Left renal pelvis (tissue), 4 donors: ENCODE data around the gene RNF175. TPM values are rescaled to one million over a fixed set of nuclear protein-coding genes. Genes with fewer than 3 reads are reported as not detected.
"Not testable (repeated sequence)": the region's sequence is repeated elsewhere in the genome, so short reads cannot be mapped to it uniquely, and the experiment has no call there.

Experiments used
- DNase-seq, 4 donors: peaks; one replicate each; pipeline ENCODE4 v3.0.0-alpha.2; 2013; ENCODE audit warnings: low read depth in 4 of 4, low spot score in 3 of 4
- polyA plus RNA-seq, 4 donors: library from polyadenylated mRNA; unstranded; fragments of 120-200 nt; gene quantifications; one replicate each; pipeline ENCODE4 v1.2.1, GENCODE V29; 2013; ENCODE audit not compliant: insufficient read length in 4 of 4

The RNF175 gene
- polyA plus RNA-seq, 4 donors: 4.2 to 9.8 (median 6.2) TPM

DNA sequence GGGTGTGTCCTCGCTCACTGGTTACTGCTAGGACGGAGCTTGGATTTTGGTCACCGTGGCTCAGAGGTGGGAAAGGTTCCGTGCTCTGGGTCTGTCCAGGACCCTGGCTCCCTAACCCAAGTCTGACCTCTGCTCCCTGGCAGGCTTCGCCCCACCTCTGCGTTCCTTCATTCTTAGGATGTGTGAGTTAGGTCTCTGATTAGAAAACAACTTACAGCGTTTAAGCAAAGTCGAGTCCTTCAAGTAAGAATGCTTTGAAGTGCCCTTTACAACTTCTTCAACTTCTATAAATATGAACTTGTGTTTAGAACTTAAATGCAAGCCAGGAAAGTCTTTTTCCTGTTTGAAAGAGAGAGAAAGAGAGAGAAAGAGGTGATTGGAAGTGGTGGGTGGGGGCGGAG lies 74.9 kb downstream of the RNF175 start:
- peak in 1 of 4 donors; percentile 9 for DNase-seq

DNA sequence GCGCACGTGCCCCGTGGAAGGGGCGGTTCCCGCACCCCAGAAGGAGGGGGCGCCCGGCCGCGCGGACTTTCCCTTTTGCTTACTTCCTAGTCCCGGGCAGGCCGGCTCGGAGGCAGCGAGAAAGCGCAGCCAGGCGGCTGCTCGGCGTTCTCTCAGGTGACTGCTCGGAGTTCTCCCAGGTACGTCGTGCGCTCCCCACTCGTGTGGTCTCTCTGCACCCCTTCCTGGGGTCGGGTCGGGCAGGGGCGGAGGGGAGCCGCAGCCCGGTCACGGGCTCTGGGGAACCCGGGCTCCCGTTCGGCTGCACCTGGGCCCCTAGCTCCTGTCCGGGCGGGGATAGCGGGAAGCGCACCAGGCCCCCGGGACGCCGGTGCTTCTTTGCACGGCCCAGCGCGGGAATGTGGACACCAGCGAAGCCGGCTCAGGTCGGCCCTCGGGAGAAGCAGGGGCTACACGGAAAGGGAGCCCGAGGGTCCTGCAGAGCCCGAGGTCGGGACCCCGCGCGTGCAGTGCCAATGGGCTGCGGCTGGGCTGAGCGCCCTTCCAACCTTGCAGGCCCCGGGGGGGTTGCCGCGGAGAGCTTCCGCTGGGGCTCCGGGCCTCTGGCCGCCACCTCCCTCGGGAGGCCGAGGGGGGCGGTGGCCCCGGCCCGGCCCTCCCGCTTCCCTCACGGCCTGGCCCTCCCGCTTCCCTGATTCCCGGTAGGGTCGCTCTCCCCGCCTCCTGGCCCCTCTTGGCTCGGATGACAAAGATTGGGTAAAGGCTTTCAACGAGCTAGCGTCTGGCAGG lies 75.4 kb downstream of the RNF175 start, which contains the start of gene TLR2:
TLR2 (plus strand) TSS at position 99 of the 789 bp plus-strand sequence. CDS start 18,628 bp downstream, outside the sequence.
- DNase-seq: peak in 1 of 4 donors; percentile 29

GRCh38 chr4:153683763-153684181 lies 76.1 kb downstream of the RNF175 start:
- no peak for DNase-seq

DNA sequence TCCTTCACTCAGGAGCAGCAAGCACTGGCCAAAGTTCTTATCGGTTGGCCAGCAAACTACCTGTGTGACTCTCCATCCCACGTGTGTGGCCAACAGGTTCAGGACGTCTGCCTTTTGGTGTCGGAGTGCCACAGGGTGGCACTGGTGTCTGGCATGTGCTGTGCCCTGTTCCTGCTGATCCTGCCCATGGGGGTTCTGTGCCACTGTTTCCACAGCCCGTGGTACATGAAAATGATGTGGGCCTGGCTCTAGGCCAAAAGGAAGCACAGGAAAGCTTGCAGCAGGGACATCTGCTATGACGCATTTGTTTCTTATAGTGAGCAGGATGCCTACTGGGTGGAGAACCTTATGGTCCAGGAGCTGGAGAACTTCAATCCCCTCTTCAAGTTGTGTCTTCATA lies 80.3 kb downstream of the RNF175 start:
- no peak for DNase-seq

DNA sequence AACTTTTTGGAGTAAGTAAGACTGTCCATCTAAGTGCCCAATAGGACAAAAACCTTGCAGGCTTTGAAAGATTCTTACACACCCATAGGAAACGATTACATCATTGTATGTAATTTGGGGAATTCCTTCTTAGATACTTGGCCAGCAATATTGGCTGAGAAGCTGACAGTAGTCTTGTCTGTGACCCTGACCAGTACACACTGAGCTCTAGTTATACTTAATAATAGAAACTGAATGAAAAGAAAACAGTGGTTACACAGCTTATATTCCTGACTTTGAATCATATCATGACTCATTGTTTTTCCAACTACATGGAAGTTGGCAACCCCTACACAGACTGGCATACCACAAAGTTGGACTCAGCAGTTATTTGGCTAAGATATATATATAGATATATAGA lies 82.8 kb downstream of the RNF175 start:
- no peak for DNase-seq

GRCh38 chr4:153676486-153676885 lies 83.3 kb downstream of the RNF175 start:
- DNase-seq: no peak

DNA sequence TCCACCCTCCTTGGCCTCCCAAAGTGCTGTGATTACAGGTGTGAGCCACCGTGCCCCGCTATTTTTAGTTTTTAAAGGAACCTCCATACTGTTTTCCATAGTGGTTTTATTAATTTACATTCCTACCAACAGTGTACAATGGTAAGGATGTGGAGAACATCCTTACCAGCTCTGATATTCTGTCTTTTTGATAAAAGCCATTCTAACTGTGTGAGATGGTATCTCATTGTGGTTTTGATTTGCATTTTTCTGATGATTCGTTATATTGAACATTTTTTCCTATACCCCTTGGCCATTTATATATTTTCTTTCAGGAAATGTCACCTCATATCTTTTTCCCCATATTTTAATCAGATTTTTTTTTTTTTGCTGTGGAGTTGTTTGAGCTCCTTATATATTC lies 90.0 kb downstream of the RNF175 start:
- no peak for DNase-seq

DNA sequence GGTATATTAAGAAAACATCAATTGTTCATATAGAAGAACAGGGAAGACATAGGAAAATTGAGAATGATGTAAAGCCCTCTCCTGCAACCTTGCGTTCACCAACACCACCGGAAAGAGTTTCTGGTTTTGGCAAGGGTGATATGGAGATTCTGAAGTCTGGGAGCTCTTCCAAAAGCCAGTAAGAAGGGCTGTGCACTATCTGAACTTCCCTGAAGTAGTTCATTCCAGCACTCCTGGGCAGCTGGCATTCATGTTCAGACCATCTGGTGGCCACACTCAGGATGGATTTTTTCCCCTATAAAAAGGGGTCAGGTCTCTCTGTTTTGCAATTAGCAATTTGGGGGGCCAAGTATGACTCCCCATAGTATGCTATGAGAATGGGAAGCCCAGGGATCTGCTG lies 91.2 kb downstream of the RNF175 start:
- no peak for DNase-seq

DNA sequence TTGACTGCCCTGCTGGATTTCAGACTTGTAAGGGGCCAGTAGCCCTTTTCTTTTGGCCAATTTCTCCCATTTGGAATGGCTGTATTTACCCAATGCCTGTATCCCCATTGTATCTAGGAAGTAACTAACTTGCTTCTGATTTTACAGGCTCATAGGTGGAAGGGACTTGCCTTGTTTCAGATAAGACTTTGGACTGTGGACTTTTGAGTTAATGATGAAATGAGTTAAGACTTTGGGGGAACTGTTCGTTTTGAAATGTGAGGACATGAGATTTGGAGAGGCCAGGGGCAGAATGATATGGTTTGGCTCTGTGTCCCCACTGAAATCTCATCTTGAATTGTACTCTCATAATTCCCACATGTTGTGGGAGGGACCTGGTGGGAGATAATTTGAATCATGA lies 93.3 kb downstream of the RNF175 start:
- not testable (repeated sequence) for DNase-seq

GRCh38 chr4:153663667-153664066 lies 96.2 kb downstream of the RNF175 start:
- DNase-seq: no peak

- DNase-seq: no peak
Observed at GRCh38 chr4:153661908-153662307, 97.9 kb downstream of the RNF175 start.

- no peak for DNase-seq
Observed at GRCh38 chr4:153661215-153661822, 98.5 kb downstream of the RNF175 start.

Other genes starting within 250 kb of the RNF175 start
- gene TLR2, start 75.7 kb downstream of the RNF175 start, polyA plus RNA-seq: 1 to 10 TPM; 5.5 to 7.9 (median 6.5) TPM
- 100 to 1,000 TPM in 1 of 4 donors, 10 to 100 TPM in 3; 21.4 to 402 (median 37.9) TPM for gene SFRP2, start 29.1 kb upstream of the RNF175 start, polyA plus RNA-seq